ENCODE results near the gene ZIC2.
A peak's percentile ranks its signal among the peaks of the same experiment; 100 is the strongest.

Gene ZIC2

DNA sequence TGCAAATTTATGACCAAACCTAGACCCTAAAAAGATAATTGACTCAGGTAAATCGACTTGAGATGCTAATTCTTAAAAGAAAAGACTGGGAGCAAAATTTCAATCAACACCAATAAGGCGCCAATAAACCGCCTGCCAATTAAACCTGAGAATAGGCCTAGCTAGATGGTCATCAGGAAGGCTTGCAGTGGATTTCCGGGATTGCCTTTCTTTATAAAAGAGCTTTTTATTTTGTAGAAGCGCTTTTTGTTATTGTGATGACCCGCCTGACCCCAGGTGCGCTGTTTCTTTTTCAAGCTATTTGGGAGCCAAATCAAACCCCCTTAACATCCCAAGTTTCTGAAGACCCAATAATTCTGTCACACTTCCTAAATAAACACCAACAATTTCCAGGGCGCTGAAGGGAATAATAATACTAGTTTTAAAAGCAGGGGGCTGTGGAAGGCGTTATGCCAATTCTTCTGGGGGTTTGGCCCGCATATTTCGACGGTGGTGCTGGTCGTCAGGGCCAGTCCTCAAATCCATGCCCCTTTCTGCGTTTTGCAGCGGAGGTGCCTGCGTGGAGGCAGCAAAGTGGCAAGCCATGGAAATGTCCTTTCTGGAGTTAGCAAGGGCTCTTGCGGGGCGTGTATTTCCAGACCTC, 7.2 kb upstream of the ZIC2 start:
- Mint-ChIP-seq H3K9me3 (peaks cover 3% of the 10 kb centered on the region), H3K4me1 (peaks cover 37% of the 10 kb centered on the region), H3K4me3 (no peak overlapping the region), H3K27me3 (ENCODE audit: low read depth, poor library complexity) (peaks cover 90% of the 10 kb centered on the region), H3K36me3 (ENCODE audit: low read depth) (no peaks in the 10 kb centered on the region), H3K27ac (no peak overlapping the region)
- TF ChIP-seq, protein P1, sequence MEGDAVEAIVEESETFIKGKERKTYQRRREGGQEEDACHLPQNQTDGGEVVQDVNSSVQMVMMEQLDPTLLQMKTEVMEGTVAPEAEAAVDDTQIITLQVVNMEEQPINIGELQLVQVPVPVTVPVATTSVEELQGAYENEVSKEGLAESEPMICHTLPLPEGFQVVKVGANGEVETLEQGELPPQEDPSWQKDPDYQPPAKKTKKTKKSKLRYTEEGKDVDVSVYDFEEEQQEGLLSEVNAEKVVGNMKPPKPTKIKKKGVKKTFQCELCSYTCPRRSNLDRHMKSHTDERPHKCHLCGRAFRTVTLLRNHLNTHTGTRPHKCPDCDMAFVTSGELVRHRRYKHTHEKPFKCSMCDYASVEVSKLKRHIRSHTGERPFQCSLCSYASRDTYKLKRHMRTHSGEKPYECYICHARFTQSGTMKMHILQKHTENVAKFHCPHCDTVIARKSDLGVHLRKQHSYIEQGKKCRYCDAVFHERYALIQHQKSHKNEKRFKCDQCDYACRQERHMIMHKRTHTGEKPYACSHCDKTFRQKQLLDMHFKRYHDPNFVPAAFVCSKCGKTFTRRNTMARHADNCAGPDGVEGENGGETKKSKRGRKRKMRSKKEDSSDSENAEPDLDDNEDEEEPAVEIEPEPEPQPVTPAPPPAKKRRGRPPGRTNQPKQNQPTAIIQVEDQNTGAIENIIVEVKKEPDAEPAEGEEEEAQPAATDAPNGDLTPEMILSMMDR (IDR thresholded peaks at IDR 0.05), result no peak
- no peak for DNase-seq

DNA sequence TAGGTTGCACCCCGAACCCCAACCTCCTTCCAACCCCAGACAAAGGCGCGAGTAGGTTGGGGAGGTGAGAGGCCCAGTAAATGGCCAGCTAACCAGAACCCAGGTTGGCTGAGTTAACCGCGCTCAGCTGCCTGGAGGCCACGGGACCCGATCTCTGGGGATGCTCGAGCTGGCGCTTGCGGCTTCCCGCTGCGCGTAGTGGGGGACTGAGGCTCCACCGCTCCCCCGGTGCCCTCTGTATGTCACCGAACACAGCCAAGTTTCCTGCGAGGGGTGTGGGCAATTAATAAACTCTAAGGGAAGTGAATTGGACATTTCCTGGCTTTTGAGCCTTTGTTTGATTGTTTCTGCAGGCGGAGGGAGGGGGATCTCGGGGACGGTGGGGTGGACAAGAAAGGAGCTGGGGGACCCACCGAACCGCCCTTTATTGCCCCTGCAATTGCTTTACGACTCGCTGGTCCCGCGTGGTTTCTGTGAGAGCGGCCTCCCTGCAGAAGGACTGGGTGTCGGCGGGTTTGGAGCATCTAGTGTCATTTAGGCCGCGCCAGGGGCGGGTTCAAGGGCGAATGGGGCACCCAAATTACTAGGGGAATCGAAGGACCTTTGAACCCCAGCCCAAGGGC, 6.5 kb upstream of the ZIC2 start:
- Mint-ChIP-seq H3K27me3 (ENCODE audit: low read depth, poor library complexity) (peaks cover 90% of the 10 kb centered on the region), H3K4me3 (no peak overlapping the region), H3K36me3 (ENCODE audit: low read depth) (no peaks in the 10 kb centered on the region), H3K27ac (no peak overlapping the region), H3K9me3 (peaks cover 3% of the 10 kb centered on the region), H3K4me1 (peaks cover 36% of the 10 kb centered on the region)
- TF ChIP-seq, protein P1 (IDR thresholded peaks at IDR 0.05), result no peak
- no peak for DNase-seq

DNA sequence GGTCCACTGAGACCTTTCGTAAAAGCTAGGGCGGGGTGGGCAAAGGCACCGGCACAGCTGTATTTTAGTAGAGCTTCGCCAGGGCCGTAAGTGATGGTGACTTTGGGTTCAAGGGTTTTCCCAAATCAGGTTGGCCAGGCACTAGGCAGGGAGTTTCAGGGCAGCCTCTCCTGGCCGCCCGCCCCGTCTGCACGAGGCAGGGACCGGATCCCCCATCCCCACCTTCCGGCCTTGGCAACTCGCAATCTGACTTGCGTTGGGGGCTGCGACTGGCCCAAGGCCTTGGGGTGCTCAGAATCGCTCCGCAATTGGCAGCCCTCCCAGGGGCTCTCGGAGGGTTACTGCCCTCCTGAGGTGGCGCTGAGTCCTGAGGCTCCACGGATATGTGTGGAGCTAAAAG, 6.0 kb upstream of the ZIC2 start:
- peaks cover 36% of the 10 kb centered on the region for H3K4me1 Mint-ChIP-seq
- H3K27ac Mint-ChIP-seq, result no peak overlapping the region
- peaks cover 3% of the 10 kb centered on the region for H3K9me3 Mint-ChIP-seq
- peaks cover 90% of the 10 kb centered on the region for H3K27me3 Mint-ChIP-seq (ENCODE audit: low read depth, poor library complexity)
- no peak overlapping the region for H3K4me3 Mint-ChIP-seq
- TF ChIP-seq, protein P1 (IDR thresholded peaks at IDR 0.05), result no peak
- no peak for DNase-seq
- H3K36me3 Mint-ChIP-seq (ENCODE audit: low read depth), result no peaks in the 10 kb centered on the region

DNA sequence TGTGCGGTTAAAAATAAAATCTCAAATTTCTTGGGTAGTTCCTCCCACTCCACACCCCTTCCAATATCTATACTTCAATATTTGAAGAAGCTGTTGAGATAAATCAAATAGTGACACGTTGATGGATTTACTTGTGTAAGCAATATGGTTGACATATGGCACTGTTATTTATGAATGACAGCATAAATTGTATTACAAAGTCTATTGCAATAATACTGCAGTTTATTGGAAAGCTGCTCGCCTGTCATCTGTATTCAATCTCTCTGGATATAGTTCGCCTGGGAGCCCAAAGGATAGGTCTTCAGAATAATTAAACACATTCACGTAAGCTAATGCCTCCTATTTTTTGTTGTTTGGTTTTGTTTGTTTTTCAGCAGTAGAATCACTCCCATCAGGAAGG, 5.0 kb upstream of the ZIC2 start:
- TF ChIP-seq, protein P1 (IDR thresholded peaks at IDR 0.05), result no peak
- H3K9me3 Mint-ChIP-seq, result peaks cover 3% of the 10 kb centered on the region

DNA sequence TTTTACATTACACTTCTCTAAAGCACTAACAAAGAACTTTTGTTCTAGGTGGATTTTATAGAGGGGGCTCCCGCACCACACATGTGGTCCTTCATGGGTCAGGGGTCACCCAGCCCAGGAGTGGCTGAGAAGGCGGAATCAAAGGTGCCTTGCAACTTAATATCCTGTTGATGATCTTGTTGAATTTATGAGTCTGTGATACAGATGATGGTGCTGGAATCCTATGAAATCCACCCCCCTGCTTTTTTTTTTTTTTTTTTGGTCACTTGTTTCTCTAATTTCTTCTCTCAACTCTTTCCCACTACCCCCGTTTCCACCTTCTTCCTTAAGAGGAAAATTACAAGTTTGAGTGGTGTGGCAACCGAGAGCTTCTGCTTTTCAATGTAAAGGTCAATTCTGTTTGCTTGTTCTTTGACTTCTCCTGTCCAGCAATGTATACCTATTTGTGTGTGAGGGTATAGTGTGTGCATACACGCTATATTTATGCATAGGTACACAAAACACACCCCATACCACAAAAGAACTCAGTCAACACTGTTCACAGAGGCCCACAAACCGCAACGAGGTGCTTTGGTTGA, 4.2 kb upstream of the ZIC2 start:
- Mint-ChIP-seq H3K4me3 (peak overlapping the region; percentile 13), H3K9me3 (peaks cover 3% of the 10 kb centered on the region), H3K27ac (no peak overlapping the region), H3K27me3 (ENCODE audit: low read depth, poor library complexity) (peaks cover 78% of the 10 kb centered on the region), H3K4me1 (peaks cover 32% of the 10 kb centered on the region), H3K36me3 (ENCODE audit: low read depth) (no peaks in the 10 kb centered on the region)
- DNase-seq, result no peak
- TF ChIP-seq, protein P1 (IDR thresholded peaks at IDR 0.05), result no peak

More for the DNA sequence above, 5.0 kb upstream of the ZIC2 start:
- no peaks in the 10 kb centered on the region for H3K36me3 Mint-ChIP-seq (ENCODE audit: low read depth)
- H3K27ac Mint-ChIP-seq, result no peak overlapping the region
- no peak overlapping the region for H3K4me3 Mint-ChIP-seq
- DNase-seq, result no peak
- peaks cover 86% of the 10 kb centered on the region for H3K27me3 Mint-ChIP-seq (ENCODE audit: low read depth, poor library complexity)
- peaks cover 36% of the 10 kb centered on the region for H3K4me1 Mint-ChIP-seq
